LoVo (cell line): ENCODE measurements around the gene OR1A1.
"Not testable (repeated sequence)": the region's sequence is repeated elsewhere in the genome, so short reads cannot be mapped to it uniquely, and the experiment has no call there.

ENCODE experiments used
- DNase-seq: peaks from one replicate; pipeline ENCODE4 v3.0.0-alpha.2; 2016; ENCODE audit warnings: low spot score

OR1A1 gene

GRCh38 chr17:3207367-3207766 is at the start of gene OR1A1:
Gene OR1A1, plus strand, starts transcription at chr17:3207667. Its CDS starts 7,954 bp downstream, at chr17:3215621.
- DNase-seq: no peak

- no peak for DNase-seq
Observed at GRCh38 chr17:3167574-3167973, 39.9 kb upstream of the OR1A1 start.

- DNase-seq: no peak
Observed at GRCh38 chr17:3189961-3190360, 17.5 kb upstream of the OR1A1 start.

- no peak for DNase-seq
Observed at GRCh38 chr17:3197219-3197618, 10.2 kb upstream of the OR1A1 start, which contains the start of gene OR1A2. Gene OR1A2, plus strand, starts transcription at chr17:3197519. Its CDS starts 0 bp downstream, at chr17:3197519.

- no peak for DNase-seq
Observed at GRCh38 chr17:3208484-3208883, 1.0 kb downstream of the OR1A1 start.

GRCh38 chr17:3213001-3213400 is 5.5 kb downstream of the OR1A1 start:
- DNase-seq: no peak

GRCh38 chr17:3213587-3213986 is 6.1 kb downstream of the OR1A1 start:
- no peak for DNase-seq

- not testable (repeated sequence) for DNase-seq
Observed at GRCh38 chr17:3219978-3220377, 12.5 kb downstream of the OR1A1 start.

- DNase-seq: no peak
Observed at GRCh38 chr17:3221850-3222249, 14.4 kb downstream of the OR1A1 start.

GRCh38 chr17:3222505-3222904 is 15.0 kb downstream of the OR1A1 start:
- no peak for DNase-seq

GRCh38 chr17:3224721-3225352 is 17.4 kb downstream of the OR1A1 start:
- not testable (repeated sequence) for DNase-seq

GRCh38 chr17:3232300-3232699 is 24.8 kb downstream of the OR1A1 start:
- DNase-seq: not testable (repeated sequence)

- not testable (repeated sequence) for DNase-seq
Observed at GRCh38 chr17:3238685-3239084, 31.2 kb downstream of the OR1A1 start.

GRCh38 chr17:3241044-3241443 is 33.6 kb downstream of the OR1A1 start:
- not testable (repeated sequence) for DNase-seq

GRCh38 chr17:3244841-3245240 is 37.4 kb downstream of the OR1A1 start:
- DNase-seq: not testable (repeated sequence)

- DNase-seq: not testable (repeated sequence)
Observed at GRCh38 chr17:3249013-3249412, 41.5 kb downstream of the OR1A1 start.

GRCh38 chr17:3256575-3256974 is 49.1 kb downstream of the OR1A1 start:
- DNase-seq: no peak

GRCh38 chr17:3260163-3260562 is 52.7 kb downstream of the OR1A1 start:
- no peak for DNase-seq

GRCh38 chr17:3260600-3260999 is 53.1 kb downstream of the OR1A1 start:
- no peak for DNase-seq
